ENCODE results near the gene KLHL6. TPM values are rescaled to one million over a fixed set of nuclear protein-coding genes. Genes with fewer than 3 reads are reported as not detected.

The KLHL6 gene
- total RNA-seq, 1 experiment from 2014 or later, result 0.11 TPM

DNA sequence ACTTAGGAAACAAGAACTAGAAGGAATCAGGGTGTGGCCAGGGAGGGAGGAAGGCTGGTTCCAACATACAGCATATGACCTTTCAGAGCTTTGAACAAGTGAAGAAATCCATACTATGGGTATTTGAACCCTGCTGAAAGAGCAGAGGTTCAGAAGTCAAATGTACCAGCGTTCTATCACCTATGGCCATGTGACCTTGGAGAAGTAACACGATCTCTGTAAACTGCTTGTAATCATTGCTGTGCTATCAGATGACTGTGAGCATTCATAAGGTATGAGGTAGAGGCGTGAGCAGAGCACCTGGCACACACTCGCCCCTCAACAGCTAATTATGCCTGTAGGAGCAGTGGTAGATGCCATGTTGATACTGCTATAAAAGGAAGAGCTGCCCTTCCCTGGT is 55.2 kb downstream of the KLHL6 start (continued):
- TF ChIP-seq ZNF219 (CRISPR knock-in tag; IDR thresholded peaks at IDR 0.05; ENCODE audit: borderline replicate concordance) (no peak), FOXK1 (CRISPR knock-in tag; IDR thresholded peaks at IDR 0.05) (no peak)
- TF ChIP-seq, protein P1, sequence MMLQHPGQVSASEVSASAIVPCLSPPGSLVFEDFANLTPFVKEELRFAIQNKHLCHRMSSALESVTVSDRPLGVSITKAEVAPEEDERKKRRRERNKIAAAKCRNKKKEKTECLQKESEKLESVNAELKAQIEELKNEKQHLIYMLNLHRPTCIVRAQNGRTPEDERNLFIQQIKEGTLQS (CRISPR knock-in tag; conservative IDR thresholded peaks at IDR 0.05), result no peak
- TF ChIP-seq, protein P2, sequence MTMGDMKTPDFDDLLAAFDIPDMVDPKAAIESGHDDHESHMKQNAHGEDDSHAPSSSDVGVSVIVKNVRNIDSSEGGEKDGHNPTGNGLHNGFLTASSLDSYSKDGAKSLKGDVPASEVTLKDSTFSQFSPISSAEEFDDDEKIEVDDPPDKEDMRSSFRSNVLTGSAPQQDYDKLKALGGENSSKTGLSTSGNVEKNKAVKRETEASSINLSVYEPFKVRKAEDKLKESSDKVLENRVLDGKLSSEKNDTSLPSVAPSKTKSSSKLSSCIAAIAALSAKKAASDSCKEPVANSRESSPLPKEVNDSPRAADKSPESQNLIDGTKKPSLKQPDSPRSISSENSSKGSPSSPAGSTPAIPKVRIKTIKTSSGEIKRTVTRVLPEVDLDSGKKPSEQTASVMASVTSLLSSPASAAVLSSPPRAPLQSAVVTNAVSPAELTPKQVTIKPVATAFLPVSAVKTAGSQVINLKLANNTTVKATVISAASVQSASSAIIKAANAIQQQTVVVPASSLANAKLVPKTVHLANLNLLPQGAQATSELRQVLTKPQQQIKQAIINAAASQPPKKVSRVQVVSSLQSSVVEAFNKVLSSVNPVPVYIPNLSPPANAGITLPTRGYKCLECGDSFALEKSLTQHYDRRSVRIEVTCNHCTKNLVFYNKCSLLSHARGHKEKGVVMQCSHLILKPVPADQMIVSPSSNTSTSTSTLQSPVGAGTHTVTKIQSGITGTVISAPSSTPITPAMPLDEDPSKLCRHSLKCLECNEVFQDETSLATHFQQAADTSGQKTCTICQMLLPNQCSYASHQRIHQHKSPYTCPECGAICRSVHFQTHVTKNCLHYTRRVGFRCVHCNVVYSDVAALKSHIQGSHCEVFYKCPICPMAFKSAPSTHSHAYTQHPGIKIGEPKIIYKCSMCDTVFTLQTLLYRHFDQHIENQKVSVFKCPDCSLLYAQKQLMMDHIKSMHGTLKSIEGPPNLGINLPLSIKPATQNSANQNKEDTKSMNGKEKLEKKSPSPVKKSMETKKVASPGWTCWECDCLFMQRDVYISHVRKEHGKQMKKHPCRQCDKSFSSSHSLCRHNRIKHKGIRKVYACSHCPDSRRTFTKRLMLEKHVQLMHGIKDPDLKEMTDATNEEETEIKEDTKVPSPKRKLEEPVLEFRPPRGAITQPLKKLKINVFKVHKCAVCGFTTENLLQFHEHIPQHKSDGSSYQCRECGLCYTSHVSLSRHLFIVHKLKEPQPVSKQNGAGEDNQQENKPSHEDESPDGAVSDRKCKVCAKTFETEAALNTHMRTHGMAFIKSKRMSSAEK (CRISPR knock-in tag; IDR thresholded peaks at IDR 0.05; ENCODE audit: borderline replicate concordance), result no peak

DNA sequence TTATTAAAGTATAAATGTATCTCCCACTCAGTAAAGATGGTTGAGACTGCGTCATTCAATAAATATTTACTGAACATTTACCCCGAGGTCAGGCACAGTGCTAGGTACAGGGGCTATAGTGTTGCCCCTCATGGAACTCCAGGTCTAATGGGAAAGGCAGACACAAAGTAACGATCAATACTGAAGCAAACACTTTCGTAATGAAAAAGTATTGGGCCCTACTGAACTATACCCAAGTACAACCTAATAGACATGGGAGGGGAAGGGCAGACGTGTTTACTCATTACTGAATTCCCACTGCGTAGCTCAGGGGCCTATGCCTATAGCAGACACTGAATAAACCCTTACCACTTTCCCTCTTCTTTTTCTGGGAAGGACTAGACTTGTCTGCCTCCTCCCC is 56.9 kb downstream of the KLHL6 start:
- ATAC-seq, result no peak
- H3K36me3 Mint-ChIP-seq, result no peaks in the 10 kb centered on the region
- TF ChIP-seq, protein P3, sequence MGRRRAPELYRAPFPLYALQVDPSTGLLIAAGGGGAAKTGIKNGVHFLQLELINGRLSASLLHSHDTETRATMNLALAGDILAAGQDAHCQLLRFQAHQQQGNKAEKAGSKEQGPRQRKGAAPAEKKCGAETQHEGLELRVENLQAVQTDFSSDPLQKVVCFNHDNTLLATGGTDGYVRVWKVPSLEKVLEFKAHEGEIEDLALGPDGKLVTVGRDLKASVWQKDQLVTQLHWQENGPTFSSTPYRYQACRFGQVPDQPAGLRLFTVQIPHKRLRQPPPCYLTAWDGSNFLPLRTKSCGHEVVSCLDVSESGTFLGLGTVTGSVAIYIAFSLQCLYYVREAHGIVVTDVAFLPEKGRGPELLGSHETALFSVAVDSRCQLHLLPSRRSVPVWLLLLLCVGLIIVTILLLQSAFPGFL (CRISPR knock-in tag; IDR thresholded peaks at IDR 0.05; ENCODE audit: borderline replicate concordance), result no peak
- TF ChIP-seq, protein P4, sequence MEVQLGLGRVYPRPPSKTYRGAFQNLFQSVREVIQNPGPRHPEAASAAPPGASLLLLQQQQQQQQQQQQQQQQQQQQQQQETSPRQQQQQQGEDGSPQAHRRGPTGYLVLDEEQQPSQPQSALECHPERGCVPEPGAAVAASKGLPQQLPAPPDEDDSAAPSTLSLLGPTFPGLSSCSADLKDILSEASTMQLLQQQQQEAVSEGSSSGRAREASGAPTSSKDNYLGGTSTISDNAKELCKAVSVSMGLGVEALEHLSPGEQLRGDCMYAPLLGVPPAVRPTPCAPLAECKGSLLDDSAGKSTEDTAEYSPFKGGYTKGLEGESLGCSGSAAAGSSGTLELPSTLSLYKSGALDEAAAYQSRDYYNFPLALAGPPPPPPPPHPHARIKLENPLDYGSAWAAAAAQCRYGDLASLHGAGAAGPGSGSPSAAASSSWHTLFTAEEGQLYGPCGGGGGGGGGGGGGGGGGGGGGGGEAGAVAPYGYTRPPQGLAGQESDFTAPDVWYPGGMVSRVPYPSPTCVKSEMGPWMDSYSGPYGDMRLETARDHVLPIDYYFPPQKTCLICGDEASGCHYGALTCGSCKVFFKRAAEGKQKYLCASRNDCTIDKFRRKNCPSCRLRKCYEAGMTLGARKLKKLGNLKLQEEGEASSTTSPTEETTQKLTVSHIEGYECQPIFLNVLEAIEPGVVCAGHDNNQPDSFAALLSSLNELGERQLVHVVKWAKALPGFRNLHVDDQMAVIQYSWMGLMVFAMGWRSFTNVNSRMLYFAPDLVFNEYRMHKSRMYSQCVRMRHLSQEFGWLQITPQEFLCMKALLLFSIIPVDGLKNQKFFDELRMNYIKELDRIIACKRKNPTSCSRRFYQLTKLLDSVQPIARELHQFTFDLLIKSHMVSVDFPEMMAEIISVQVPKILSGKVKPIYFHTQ (CRISPR knock-in tag; IDR thresholded peaks at IDR 0.05), result no peak
- TF ChIP-seq, protein P5, sequence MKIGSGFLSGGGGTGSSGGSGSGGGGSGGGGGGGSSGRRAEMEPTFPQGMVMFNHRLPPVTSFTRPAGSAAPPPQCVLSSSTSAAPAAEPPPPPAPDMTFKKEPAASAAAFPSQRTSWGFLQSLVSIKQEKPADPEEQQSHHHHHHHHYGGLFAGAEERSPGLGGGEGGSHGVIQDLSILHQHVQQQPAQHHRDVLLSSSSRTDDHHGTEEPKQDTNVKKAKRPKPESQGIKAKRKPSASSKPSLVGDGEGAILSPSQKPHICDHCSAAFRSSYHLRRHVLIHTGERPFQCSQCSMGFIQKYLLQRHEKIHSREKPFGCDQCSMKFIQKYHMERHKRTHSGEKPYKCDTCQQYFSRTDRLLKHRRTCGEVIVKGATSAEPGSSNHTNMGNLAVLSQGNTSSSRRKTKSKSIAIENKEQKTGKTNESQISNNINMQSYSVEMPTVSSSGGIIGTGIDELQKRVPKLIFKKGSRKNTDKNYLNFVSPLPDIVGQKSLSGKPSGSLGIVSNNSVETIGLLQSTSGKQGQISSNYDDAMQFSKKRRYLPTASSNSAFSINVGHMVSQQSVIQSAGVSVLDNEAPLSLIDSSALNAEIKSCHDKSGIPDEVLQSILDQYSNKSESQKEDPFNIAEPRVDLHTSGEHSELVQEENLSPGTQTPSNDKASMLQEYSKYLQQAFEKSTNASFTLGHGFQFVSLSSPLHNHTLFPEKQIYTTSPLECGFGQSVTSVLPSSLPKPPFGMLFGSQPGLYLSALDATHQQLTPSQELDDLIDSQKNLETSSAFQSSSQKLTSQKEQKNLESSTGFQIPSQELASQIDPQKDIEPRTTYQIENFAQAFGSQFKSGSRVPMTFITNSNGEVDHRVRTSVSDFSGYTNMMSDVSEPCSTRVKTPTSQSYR (CRISPR knock-in tag; IDR thresholded peaks at IDR 0.05), result no peak
- TF ChIP-seq IRF2 (CRISPR knock-in tag; IDR thresholded peaks at IDR 0.05; ENCODE audit: borderline replicate concordance, low read depth) (no peak), OVOL2 (CRISPR knock-in tag; IDR thresholded peaks at IDR 0.05; ENCODE audit: borderline replicate concordance) (no peak), RELA (CRISPR knock-in tag; IDR thresholded peaks at IDR 0.05; ENCODE audit: borderline replicate concordance) (no peak), NR3C1 (CRISPR knock-in tag; conservative IDR thresholded peaks at IDR 0.05; ENCODE audit: low read depth) (no peak), ELF4 (CRISPR knock-in tag; IDR thresholded peaks at IDR 0.05; ENCODE audit: low read depth) (no peak), NR1H2 (CRISPR knock-in tag; IDR thresholded peaks at IDR 0.05) (no peak), RORB (CRISPR knock-in tag; IDR thresholded peaks at IDR 0.05) (no peak), JAZF1 (CRISPR knock-in tag; IDR thresholded peaks at IDR 0.05) (no peak), SP1 (CRISPR knock-in tag; conservative IDR thresholded peaks at IDR 0.05) (no peak)
- TF ChIP-seq, protein P6, sequence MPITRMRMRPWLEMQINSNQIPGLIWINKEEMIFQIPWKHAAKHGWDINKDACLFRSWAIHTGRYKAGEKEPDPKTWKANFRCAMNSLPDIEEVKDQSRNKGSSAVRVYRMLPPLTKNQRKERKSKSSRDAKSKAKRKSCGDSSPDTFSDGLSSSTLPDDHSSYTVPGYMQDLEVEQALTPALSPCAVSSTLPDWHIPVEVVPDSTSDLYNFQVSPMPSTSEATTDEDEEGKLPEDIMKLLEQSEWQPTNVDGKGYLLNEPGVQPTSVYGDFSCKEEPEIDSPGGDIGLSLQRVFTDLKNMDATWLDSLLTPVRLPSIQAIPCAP (CRISPR knock-in tag; IDR thresholded peaks at IDR 0.05), result no peak
- TF ChIP-seq, protein P7, sequence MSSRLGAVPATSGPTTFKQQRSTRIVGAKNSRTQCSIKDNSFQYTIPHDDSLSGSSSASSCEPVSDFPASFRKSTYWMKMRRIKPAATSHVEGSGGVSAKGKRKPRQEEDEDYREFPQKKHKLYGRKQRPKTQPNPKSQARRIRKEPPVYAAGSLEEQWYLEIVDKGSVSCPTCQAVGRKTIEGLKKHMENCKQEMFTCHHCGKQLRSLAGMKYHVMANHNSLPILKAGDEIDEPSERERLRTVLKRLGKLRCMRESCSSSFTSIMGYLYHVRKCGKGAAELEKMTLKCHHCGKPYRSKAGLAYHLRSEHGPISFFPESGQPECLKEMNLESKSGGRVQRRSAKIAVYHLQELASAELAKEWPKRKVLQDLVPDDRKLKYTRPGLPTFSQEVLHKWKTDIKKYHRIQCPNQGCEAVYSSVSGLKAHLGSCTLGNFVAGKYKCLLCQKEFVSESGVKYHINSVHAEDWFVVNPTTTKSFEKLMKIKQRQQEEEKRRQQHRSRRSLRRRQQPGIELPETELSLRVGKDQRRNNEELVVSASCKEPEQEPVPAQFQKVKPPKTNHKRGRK (CRISPR knock-in tag; IDR thresholded peaks at IDR 0.05; ENCODE audit: borderline replicate concordance), result no peak
- TF ChIP-seq, protein P8, sequence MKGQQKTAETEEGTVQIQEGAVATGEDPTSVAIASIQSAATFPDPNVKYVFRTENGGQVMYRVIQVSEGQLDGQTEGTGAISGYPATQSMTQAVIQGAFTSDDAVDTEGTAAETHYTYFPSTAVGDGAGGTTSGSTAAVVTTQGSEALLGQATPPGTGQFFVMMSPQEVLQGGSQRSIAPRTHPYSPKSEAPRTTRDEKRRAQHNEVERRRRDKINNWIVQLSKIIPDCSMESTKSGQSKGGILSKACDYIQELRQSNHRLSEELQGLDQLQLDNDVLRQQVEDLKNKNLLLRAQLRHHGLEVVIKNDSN (CRISPR knock-in tag; IDR thresholded peaks at IDR 0.05), result no peak
- H3K27ac Mint-ChIP-seq, result no peak overlapping the region
- DNase-seq (ENCODE audit: low spot score), result no peak
- H3K27me3 Mint-ChIP-seq (ENCODE audit: low read depth), result peaks cover 4% of the 10 kb centered on the region; the same call in 1 of the 2 replicates
- peaks cover 4% of the 10 kb centered on the region; the same call in 1 of the 2 replicates for H3K4me1 Mint-ChIP-seq
- no peak overlapping the region for H3K4me3 Mint-ChIP-seq
- CTCF ChIA-PET, result interaction anchor here (1.4 to 2.3 kb wide), 2 partner anchors 19 to 268 kb away, joined by 6 to 14 read pairs; no protein-coding TSS in a partner anchor
- POLR2A ChIA-PET, result no interaction called here
- H3K9me3 Mint-ChIP-seq, result no peaks in the 10 kb centered on the region
